ENCODE data around the gene CALM1.

Gene CALM1

DNA sequence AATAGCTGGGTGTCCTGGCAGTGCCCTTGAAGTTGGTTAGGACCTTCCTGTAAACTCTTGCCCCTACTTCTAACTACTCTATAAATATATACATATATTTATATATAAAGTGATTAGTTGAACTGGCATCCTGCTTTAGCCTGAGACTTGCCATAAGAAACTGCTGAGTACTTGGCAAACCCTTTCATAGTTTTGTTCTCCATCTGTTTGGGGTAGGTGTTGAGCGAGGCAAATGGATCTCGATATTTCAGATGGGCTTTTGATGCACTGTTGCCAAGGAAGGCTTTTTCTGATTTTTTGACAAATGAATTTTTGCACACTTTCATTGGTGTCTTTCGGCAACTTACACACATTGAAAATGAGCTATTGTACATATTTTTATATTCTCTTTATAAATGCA, 10.4 kb downstream of the CALM1 start:
- TF ChIP-seq POLR2AphosphoS5 (IDR thresholded peaks at IDR 0.05; ENCODE audit: low read depth, low read length) (no peak), TAF1 (IDR thresholded peaks at IDR 0.05; ENCODE audit: borderline replicate concordance, insufficient read depth, low read length) (no peak), FOXP2 (optimal IDR thresholded peaks at IDR 0.05; ENCODE audit: borderline replicate concordance, extremely low read depth, extremely low read length, insufficient read depth) (no peak), REST (IDR thresholded peaks at IDR 0.05; ENCODE audit: insufficient read depth in 1 of 2, low read depth in 2 of 2, low read length in 2 of 2) (no peak), SIN3A (IDR thresholded peaks at IDR 0.05; ENCODE audit: borderline replicate concordance, insufficient read depth, low read length) (no peak)

GRCh38 chr14:90408713-90409112, 11.9 kb downstream of the CALM1 start:
- no peak for TF ChIP-seq TAF1 (IDR thresholded peaks at IDR 0.05; ENCODE audit: borderline replicate concordance, insufficient read depth, low read length)
- no peak for TF ChIP-seq SIN3A (IDR thresholded peaks at IDR 0.05; ENCODE audit: borderline replicate concordance, insufficient read depth, low read length)
- TF ChIP-seq POLR2AphosphoS5 (IDR thresholded peaks at IDR 0.05; ENCODE audit: low read depth, low read length), result no peak
- TF ChIP-seq FOXP2 (optimal IDR thresholded peaks at IDR 0.05; ENCODE audit: borderline replicate concordance, extremely low read depth, extremely low read length, insufficient read depth), result no peak

DNA sequence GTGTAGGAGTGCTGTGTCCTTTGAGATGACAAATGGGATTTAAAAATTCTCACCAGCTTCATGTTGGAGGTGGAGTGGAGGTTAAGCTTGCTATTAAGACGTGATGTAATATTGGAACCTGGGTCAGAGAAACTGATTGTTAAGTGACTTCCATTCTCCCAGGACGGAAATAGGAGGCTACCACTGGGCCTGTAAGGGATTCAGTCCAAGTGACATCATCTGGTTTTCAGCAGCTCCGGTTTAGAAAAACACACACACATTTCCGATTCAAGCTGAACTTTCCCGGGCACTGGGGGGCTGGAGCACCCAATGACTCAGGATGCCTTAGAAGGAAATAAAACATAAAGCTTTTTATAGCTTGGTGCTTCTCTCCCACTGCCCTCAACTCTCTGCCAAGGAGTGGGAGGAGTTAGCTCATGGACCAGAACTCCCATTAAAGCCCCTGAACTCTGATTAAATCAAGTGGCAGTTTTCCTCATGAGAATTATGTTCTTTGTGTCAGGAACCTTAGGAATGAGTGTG, 12.4 kb downstream of the CALM1 start:
- TF ChIP-seq POLR2AphosphoS5 (IDR thresholded peaks at IDR 0.05; ENCODE audit: low read depth, low read length) (no peak), REST (IDR thresholded peaks at IDR 0.05; ENCODE audit: insufficient read depth in 1 of 2, low read depth in 2 of 2, low read length in 2 of 2) (no peak), FOXP2 (optimal IDR thresholded peaks at IDR 0.05; ENCODE audit: borderline replicate concordance, extremely low read depth, extremely low read length, insufficient read depth) (no peak), SIN3A (IDR thresholded peaks at IDR 0.05; ENCODE audit: borderline replicate concordance, insufficient read depth, low read length) (no peak), TAF1 (IDR thresholded peaks at IDR 0.05; ENCODE audit: borderline replicate concordance, insufficient read depth, low read length) (no peak)

DNA sequence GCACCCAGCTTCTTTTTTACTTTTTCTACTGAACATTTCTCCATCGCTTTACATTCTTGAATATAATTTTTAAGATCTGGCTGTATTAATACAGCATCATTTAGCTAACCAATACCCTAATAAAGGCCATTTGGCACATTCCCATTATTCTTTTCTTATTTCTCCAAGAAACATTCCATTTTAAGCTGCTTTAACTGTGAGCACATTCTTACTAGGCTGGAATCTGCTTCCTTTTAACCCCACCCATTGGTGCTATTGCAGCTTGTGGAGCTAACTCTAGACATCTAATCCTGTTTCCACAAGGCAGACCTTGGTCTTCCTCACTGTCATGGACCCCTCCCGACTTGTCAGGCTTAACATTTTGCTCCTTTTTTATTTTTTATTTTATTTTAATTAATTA, 15.2 kb downstream of the CALM1 start:
- TF ChIP-seq REST (IDR thresholded peaks at IDR 0.05; ENCODE audit: insufficient read depth in 1 of 2, low read depth in 2 of 2, low read length in 2 of 2), result no peak
- TF ChIP-seq FOXP2 (optimal IDR thresholded peaks at IDR 0.05; ENCODE audit: borderline replicate concordance, extremely low read depth, extremely low read length, insufficient read depth), result no peak

- TF ChIP-seq TAF1 (IDR thresholded peaks at IDR 0.05; ENCODE audit: borderline replicate concordance, insufficient read depth, low read length), result no peak
- no peak for TF ChIP-seq REST (IDR thresholded peaks at IDR 0.05; ENCODE audit: insufficient read depth in 1 of 2, low read depth in 2 of 2, low read length in 2 of 2)
- TF ChIP-seq SIN3A (IDR thresholded peaks at IDR 0.05; ENCODE audit: borderline replicate concordance, insufficient read depth, low read length), result no peak
- no peak for TF ChIP-seq POLR2AphosphoS5 (IDR thresholded peaks at IDR 0.05; ENCODE audit: low read depth, low read length)
Measured at GRCh38 chr14:90416720-90417119, 19.9 kb downstream of the CALM1 start.
